Right renal pelvis (tissue), 4 donors: ENCODE results near the gene NOL4L. TPM values are rescaled to one million over a fixed set of nuclear protein-coding genes. Genes with fewer than 3 reads are reported as not detected.

Source experiments
- DNase-seq, 4 donors: peaks; one replicate each; pipeline ENCODE4 v3.0.0-alpha.2; 2013; ENCODE audit warnings: low read depth in 4 of 4, low spot score in 3 of 4, missing footprints in 1 of 4
- polyA plus RNA-seq, 4 donors: library from polyadenylated mRNA; unstranded; fragments of 120-200 nt; gene quantifications; one replicate each; pipeline ENCODE4 v1.2.1, GENCODE V29; 2013; ENCODE audit not compliant: insufficient read length in 4 of 4

The NOL4L gene
- polyA plus RNA-seq, 4 donors: 47.1 to 62.0 (median 51.7) TPM

DNA sequence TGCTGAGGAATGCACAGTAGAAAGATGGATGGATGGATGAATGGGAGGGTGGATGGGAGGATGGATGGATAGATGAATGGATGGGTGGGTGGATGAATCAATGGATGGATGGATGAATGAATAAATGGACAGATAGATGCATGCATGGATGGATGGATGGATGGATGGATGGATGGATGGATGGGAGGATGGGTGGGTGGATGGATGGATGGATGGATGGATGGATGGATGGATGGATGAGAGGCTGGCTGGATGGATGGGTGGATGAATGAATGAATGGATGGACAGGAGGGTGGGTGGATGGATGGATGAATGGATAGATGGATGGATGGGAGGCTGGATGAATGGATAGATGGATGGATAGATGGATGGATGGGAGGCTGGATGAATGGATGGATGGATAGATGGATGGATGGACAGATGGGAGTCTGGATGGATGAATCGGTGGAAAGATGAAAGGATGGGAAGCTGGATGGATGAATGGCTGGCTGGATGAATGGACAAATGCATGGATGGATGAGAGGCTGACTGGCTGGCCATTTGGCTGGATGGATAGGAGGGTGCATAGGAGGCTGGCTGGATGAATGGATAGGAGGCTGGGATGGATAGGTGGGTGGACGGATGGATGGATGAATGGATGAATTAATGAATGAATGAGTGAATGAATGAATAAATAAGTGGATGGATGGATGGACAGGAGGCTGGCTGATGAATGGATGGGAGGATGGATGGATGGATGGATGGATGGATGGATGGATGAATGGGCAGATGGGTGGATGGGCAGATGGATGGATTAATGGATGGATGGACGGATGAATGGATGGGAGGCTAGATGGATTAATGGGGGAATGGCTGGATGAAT, 28.3 kb upstream of the NOL4L start:
- DNase-seq: no peak

DNA sequence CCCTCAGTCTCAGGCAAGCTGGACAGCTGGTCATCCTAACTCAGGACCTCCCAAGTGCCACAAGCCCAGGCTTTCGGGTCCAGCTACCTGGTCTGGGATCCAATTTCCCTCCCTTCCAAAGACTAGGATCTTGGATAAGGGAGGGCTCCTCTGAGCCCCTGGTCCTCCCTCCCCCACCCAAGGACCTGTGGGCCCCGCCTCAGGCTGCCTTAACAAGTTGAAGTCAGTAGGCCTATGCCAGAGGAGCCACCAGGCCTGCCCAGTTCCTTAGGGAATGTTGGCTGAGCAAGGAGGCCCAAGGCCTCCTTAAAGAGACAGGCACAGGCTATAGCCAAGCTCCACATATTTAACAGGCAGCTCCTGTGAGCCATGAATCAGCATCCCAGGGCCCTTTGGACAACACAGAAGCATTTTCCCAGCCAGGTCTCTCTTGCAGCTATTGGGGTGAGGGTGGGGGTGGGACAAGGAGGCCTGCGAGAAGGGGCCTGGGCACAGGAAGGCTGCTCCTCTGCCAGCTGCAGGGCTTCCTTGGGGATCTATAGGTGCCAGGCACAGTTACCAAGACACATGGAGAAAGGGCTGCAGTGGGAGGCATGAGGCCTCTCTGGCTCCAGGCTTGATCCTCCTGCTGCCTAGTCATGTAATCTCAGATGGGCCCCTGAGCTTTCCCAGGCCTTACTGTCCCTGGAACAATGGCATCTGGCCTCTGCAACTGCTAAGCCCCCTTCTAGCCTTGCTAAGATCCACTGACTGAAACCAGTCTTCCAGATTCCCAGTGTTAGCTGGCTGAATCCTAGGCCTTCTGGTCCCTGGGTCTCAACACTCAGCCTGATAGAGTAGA, 27.4 kb upstream of the NOL4L start:
- DNase-seq: no peak

DNA sequence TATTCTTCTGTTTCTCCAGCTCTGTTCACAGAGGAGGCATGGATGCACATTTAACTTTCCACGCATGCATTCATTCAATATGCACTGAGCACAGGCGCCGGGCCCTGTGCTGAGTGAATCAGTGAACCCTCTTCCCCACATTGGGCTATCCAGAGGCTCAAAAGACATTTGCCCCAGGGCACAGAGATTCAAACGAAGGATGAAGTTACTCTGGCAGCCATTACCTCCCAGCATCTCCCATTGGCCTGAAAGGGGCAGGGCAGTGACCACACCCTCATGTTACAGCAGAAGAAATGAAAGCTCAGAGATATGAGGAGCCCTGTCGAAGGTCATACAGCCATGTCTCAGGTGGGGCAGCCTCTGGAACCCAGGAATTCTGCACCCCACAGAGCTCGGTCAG, 26.7 kb upstream of the NOL4L start:
- no peak for DNase-seq

DNA sequence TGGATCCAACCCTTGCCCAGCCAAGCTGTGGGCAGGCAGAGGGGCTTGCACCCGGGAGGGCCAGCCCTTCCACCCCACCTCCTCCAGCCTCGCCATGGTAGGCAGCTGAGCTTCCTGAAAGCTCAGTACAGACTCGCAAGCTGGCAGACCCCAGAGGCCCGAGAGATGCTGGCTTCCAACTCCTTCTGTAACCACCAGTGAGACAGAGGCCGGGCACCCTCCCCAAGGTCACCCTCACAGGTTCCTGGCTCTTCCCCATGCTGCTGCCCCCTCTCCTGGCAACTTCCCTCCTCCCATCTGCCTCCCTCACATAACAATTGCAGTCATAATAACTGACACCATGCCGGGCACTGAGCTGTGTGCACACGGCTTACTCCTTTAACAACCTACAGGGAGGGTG, 26.2 kb upstream of the NOL4L start:
- no peak for DNase-seq

DNA sequence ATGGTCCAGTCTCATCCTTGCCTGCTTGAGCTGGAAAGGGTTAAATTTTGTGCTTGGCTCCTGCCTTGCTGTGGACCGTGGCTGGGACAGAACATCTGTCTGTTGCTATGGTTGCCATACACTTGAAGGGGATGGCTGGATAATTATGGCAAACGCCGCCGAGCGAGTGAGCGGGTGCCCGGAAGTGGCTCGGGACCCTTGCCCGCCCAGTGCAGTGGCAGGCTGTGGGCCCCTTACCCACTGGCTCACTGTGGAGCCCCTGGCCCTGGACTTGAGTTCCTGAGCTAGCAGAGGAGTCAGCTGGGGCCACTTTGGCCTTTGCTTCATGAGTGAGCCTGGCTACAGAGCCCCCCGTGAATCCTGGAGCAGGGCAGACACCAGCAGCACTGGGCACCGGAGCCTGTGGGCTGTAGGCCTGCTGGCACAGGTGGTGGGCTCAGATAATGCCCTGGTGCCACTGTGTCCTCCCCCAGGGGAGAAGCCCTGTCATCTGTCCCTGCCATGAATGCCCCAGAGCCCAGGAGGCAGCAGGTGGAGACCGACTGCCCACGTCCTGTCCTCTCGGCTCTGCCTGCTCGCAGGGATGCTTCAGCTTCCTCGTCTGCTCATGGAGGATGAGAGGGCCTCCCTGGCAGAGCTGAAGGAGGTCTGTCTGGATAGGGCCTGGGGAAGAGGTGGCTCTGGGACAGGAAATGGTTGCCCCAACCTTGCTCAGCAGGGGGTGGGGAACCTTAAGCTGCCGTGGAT, 25.5 kb upstream of the NOL4L start:
- no peak for DNase-seq

DNA sequence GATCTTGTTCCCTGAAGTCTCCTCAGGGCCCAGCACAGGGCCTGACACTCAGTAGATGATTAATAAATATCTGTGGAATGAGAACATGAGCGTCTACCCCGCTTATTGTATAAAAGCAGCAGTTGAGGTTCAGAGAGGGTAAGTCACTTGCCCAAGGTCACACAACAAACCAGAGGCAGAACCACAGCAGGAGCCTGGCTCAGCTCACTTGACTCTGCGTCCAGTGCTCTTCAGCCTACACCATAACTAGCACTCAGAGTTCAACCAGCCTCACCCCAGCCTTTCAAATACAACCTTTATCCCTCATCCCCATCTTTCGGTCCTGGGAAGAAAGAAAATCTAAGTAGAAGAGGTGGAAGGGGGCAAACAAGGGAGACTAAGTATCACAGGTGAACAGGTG, 24.9 kb upstream of the NOL4L start:
- no peak for DNase-seq

DNA sequence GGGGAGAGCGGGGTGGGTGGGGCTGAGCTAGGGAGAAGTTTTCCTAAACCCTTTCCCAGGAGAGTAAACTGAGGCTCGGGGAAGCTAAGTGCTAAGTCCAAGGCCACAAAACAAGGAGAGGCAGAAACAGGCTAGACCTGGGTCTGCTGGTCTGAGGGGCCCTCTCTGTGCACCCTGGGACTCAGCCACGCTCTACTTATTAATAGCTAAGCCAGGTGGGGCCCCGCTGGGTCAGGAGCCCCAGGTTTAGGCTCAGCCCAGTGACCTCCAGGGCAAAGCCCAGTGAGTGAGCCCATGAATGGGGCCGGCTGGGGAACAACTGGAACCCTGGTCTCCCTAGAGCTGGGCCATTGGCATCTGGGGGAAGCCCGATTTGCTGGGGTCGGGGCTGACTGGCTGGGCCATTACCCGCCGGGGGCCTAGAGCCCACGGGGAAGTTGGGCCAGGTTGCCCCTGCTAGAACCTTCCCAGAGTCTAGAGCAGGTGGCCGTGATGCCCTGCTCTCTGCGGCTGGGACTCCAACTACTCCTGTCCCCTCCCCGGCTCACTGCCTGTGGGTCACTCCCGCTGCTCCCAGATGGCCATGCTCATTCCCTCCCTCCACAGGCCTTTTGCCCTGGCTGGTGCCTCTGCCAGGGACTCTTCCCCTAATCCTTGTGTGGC, 24.1 kb upstream of the NOL4L start:
- DNase-seq: no peak

DNA sequence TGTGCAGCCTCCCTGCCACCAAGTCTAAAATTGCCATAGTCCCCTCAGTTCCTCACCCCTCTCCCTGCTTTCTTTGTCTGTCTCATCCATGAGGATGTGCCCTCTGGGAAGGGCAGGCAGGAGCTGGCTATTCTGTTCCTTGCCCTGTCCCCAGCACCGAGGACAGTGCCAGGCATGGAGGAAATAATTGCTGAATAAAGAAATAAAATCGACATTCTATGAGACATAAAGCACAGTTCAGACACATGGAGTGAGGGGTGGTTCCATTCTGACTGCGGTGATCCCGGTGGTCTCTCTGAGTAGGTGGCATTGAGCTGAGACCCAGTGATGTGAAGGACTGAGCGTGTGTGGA, 23.5 kb upstream of the NOL4L start:
- no peak for DNase-seq

DNA sequence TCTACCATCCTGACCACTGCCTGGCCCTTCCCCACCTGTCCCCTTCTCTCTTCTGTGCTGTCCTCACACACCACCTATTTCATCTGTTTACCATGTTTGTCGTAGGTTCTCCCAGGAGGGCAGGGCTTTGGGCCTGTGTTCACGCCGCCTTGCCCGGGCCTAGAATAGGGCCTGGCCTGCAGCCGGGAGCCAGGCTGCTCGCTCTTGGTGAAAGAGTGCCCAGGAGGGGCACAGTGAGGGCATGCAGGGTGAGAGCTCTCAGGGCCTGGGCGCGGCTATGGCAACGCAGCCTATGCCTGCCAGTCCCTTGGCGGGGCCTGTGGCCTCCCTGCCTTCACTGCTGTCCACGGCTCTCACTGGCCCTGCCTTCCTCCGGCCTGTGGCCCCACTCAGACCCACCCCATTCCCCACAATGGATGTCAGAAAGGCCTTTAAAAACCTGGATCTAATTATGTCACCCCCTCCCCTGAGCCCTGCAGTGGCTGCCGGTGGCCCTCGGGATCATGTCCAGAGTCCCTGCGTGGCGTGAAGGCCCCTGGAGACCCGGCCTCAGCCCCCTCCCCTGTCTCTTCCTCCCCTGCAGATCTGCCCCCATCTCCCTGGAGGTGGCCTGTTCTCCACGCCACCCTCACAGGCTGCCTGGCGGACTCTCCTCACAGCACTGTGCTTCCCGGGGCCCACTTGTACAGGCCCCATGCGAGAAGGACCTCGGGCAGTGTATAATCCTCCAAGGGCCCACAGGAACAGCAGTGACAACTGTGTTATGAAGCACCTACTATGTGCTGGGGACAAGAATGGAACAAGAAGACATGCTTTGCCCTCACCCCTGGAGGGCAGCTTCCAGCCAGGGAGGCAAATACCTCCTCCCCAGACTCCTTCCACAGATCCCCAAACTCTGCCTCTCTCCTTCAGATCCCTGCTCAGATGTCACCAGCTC, 22.9 kb upstream of the NOL4L start:
- no peak for DNase-seq

DNA sequence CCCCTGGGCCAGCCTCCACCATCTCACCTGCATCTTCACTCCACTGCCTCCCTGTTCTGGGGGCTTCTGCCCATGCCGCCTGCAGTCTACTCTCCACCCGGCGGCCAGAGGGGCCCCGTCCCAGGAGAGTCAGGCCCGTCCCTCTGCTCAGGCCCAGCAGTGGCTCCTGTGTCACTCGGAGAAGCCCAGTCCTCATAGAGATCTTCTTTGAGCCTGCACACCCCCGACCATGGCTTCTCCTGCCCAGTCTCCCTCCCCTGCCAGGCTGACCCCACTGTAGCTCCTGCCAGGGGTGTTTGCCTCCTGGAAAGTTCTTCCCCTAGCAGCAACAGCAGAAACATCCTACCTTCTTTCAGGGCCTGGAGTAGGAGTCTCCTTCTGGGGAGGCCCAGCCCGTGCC, 22.2 kb upstream of the NOL4L start:
- DNase-seq: no peak

DNA sequence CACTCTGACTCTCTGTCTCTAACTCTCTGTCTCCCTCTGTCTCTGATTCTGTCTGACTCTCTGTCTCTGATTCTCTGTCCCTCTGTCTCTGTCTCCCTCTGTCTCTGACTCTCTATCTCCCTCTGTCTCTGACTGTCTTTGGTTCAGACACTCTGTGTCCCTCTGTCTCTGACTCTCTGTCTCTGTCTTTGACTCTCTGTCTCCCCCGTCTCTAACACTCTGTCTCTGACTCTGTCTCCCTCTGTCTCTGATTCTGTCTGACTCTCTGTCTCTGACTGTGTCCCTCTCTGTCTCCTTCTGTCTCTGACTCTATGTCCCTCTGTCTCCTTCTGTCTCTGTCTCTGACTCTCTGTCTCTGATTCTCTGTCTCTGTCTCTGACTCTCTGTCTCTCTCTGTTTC, 21.7 kb upstream of the NOL4L start:
- DNase-seq: no peak

DNA sequence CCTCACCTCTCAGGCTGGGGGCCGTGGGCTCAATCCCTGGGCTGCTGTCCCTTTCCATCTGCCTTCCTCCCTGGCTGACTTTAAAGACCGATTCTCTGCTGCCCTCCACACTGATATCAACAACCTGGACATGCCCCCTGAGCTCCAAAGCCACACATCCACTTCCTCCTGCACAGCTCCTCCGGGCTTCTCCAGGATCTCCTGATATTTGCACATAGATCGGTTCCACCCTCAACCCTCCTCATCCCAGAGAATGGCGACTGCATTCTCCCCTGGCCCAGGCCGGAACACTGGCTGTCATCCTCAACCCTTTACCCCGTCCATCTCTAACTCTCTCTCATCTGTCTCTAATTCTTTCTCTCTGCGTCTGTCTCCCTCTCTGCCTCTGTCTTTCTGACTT, 21.0 kb upstream of the NOL4L start:
- DNase-seq: no peak

DNA sequence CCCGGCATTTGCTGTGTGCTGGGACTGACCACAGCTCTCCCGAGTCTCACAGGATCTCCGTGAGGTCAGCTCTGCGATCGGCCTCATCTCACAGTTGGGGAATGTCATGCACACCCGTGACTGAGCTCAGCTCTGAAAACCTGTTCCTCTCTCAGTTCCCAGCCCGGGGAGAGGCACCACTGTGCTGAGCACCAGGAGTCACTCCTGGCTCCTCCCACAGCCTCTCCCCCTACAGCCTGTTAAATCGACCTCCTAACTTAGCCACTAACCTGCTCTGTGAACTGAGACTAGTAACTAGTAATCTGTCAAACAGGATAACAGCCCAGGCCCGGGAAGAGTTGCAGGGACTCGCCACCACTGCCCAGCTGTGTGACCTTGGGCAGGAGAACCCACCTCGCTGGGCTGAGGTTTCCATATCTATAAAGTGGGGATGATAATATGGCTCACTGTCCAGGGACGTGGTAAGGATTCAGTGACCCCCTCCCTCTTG, 20.1 kb upstream of the NOL4L start:
- DNase-seq: no peak

DNA sequence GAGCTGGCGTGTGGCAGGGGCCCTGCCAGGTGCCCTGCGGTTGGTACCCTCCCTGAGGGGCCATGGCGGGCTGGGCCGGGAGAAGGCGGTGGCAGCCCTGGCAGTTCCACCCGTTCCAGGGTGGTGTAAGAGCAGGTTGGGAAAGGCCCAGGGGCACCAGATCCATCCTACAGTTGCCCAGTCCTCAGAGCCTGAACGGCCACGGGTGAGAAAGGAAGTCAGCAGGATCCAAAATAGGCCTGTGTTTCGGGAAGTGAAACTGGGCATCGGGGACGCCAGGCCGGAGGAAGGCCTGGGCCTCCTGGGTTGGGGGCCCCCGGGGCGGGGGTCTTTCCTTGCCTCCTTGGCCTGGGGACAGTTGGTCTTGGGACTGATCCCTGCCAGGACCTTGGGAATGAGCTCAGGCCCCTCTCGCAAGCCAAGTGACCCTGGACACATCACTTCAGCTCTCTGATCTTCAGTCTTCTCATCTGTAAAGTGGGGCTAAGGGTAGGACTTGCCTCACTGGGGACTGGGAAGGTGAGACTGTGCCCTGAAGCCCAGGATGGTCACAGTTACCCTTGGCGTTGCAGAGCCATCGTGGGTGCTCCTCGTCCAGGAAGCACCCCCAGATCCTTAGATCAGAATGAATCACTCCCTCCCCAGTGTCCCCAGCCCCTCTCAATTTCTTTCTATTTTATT, 18.1 kb upstream of the NOL4L start:
- DNase-seq: no peak

DNA sequence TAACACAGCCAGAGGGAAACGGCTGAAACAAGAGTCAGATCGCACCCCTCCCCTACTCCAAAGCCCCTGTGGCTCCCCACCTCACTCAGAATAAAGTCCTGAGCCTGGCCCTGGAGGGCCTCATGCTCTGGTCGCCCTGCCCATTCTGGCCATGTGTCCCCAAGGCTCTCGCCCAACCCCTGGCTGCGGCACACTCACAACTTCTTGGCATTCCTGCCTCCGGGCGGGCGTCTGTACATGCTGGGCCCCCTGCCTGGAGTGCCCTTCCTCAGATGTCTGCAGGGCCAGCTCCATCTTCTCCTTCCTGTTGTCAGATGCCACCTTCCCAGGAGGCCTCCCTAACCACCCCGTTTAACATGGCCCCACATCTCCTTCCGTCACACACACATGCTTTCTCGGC, 17.1 kb upstream of the NOL4L start:
- DNase-seq: no peak

DNA sequence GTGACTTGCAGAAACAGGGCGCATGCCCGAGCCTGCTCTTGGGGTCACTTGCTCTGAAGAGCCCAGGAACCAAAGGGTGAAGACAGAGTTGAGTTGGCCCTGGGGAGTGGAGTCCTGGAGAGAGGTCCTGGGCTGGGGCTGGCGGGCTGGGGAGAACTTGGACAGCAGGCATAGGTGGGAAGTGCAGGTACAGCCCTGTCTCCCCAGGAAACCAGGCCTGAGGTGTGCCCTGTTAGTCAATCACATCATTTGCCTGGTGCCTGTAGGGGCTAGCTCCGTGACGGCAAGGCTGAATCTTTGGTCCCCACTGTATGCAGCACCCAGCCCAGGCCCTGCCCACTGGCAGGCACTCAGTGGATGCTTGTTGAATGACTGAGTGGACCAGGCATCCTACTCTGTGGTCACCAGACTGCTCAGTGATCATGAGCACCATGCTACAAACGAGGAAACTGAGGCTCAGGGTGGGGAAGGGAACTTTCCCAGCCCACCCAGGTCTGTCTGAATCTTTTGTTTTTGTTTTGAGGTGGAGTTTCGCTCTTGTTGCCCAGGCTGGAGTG, 15.6 kb upstream of the NOL4L start:
- no peak for DNase-seq

DNA sequence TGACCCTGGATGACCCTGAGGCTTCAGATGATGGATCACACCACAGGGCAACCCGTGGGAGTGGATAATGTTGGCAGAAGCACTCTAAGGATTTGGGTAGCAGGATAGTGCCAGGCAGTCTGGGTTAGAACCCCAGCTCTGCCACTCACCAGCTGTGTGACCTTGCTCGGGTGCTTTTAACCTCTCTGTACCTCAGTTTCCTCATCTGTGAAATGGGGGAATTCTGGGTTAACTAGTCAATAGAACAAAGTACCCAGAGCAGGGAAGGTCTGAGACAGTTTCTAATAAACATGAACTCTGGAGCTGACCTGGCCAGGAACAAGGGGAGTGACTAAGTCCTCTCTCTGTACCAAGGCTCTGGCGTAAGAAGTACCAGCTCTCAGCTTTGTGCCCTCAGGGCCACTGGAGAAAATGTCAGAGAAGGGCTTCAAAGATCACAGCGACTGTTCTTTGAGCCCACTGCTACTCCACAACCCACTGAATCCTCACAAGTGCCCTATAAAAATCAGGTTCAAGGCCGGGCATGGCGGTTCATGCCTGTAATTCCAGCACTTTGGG, 14.7 kb upstream of the NOL4L start:
- DNase-seq: no peak

DNA sequence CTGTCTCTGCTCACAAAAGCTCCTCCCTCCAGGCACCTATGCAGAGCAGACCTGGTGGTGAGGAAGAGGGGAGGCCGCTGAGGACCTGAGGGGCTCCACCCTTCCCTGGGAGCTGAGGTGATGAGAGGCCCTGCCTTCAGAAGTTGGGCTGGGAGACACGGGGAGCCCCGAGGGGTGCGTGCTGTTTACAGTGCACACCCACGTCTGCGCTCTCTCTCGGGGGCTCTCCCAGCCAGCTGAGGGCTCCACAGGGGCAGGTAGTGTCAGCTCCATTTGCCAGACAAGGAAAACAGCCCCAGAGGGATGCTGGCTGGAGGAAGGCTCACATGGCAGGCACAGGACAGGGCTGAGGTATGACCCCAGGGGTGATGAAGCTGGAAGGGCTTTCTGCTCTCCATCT, 13.5 kb upstream of the NOL4L start:
- DNase-seq: no peak
